SK-N-SH (cell line): ENCODE measurements around the gene KCNJ5. TPM values are rescaled to one million over a fixed set of nuclear protein-coding genes. Genes with fewer than 3 reads are reported as not detected.
A peak's percentile ranks its signal among the peaks of the same experiment; 100 is the strongest.

ENCODE experiments used
- CTCF ChIA-PET: fragments of 300-600, 350-600 bp; formaldehyde crosslinking; extraction: SDS; loops from one replicate; lab custom pipeline; 2021; lab: Yijun Ruan, JAX
- POLR2A ChIA-PET: fragments of 350-600 bp; sonication (Branson Sonifier 250); formaldehyde crosslinking; extraction: SDS; loops from one replicate; lab custom pipeline; 2020; ENCODE audit warnings: antibody characterized with exemption, inconsistent platforms; lab: Yijun Ruan, JAX
- DNase-seq: peaks from one replicate; pipeline ENCODE4 v3.0.0; 2012
- H2AFZ ChIP-seq: fragments of 200-600 bp; sonication (generic); 2 replicates; pipeline ENCODE4 v1.8.1; 2016; ENCODE audit warnings: antibody characterized with exemption, mild to moderate bottlenecking, low read depth
- H3F3A ChIP-seq: fragments of 200-600 bp; sonication (generic); replicated peaks from 2 replicates; pipeline ENCODE3; 2016; ENCODE audit warnings: antibody characterized with exemption, mild to moderate bottlenecking; ENCODE audit not compliant: insufficient read depth
- H3K27ac ChIP-seq, 2 experiments: fragments of 200-500 bp in 1 of 2; fragments of 200-600 bp in 1 of 2; sonication (Bioruptor generic) in 1 of 2; sonication (generic), shearing (Covaris generic) in 1 of 2; 2 replicates each; pipeline versions ENCODE4 v1.5.1 to v1.6.1; 2014 to 2016; ENCODE audit warnings: low read depth in 2 of 2, inconsistent platforms in 1 of 2, low read length in 1 of 2, mild to moderate bottlenecking in 1 of 2, mixed read lengths in 1 of 2
- H3K27me3 ChIP-seq: fragments of 200-600 bp; sonication (generic), shearing (Covaris generic); 2 replicates; pipeline ENCODE4 v1.6.1; 2016; ENCODE audit warnings: mixed run types; ENCODE audit not compliant: insufficient read depth
- H3K36me3 ChIP-seq, 2 experiments: fragments of 200-500 bp in 1 of 2; fragments of 200-600 bp in 1 of 2; sonication (Bioruptor generic) in 1 of 2; sonication (generic) in 1 of 2; replicated peaks in 1 of 2; 2 replicates each; pipeline versions ENCODE3 to v1.5.1; 2014 to 2016; ENCODE audit warnings: low read length in 1 of 2, mild to moderate bottlenecking in 1 of 2; ENCODE audit not compliant: insufficient read depth in 2 of 2, control insufficient read depth in 1 of 2
- H3K4me1 ChIP-seq, 2 experiments: fragments of 200-500 bp in 1 of 2; fragments of 200-600 bp in 1 of 2; sonication (Bioruptor generic) in 1 of 2; sonication (generic), shearing (Covaris generic) in 1 of 2; 2 replicates each; pipeline versions ENCODE4 v1.5.1 to v1.6.1; 2014 to 2016; ENCODE audit warnings: low read depth in 1 of 2, low read length in 1 of 2, mixed run types in 1 of 2; ENCODE audit not compliant: insufficient read depth in 2 of 2, control insufficient read depth in 1 of 2
- H3K4me2 ChIP-seq: fragments of 200-600 bp; sonication (generic), shearing (Covaris generic); 2 replicates; pipeline ENCODE4 v1.6.1; 2017; ENCODE audit warnings: mixed run types
- H3K4me3 ChIP-seq, 2 experiments: fragments of 200-500 bp in 1 of 2; fragments of 200-600 bp in 1 of 2; sonication (Bioruptor generic) in 1 of 2; sonication (generic), shearing (Covaris generic) in 1 of 2; 2 replicates each; pipeline versions ENCODE4 v1.5.1 to v1.8.1; 2014 to 2016; ENCODE audit warnings: low read depth in 2 of 2, inconsistent platforms in 1 of 2, low read length in 1 of 2, mild to moderate bottlenecking in 1 of 2, mixed read lengths in 1 of 2, moderate library complexity in 1 of 2
- H3K79me2 ChIP-seq: fragments of 200-600 bp; sonication (generic); 2 replicates; pipeline ENCODE4 v1.8.1; 2017; ENCODE audit warnings: mild to moderate bottlenecking; ENCODE audit not compliant: insufficient read depth
- H3K9ac ChIP-seq: fragments of 200-600 bp; sonication (generic); 2 replicates; pipeline ENCODE4 v1.6.1; 2017; ENCODE audit warnings: mixed run types
- H3K9me2 ChIP-seq: fragments of 200-600 bp; sonication (generic); 2 replicates; pipeline ENCODE4 v1.6.1; 2017; ENCODE audit warnings: mixed run types
- H3K9me3 ChIP-seq: fragments of 200-600 bp; sonication (generic); 2 replicates; pipeline ENCODE4 v1.6.1; 2017; ENCODE audit warnings: mixed run types, mild to moderate bottlenecking, moderate library complexity
- H4K20me1 ChIP-seq: fragments of 200-600 bp; sonication (generic); 2 replicates; pipeline ENCODE4 v1.6.1; 2017; ENCODE audit warnings: mild to moderate bottlenecking, mixed run types; ENCODE audit not compliant: insufficient read depth
- CHD2 ChIP-seq: fragments of 150-350 bp; IDR thresholded peaks from 2 replicates; pipeline ENCODE4 v1.6.1; 2018; ENCODE audit warnings: low read length; ENCODE audit not compliant: partially characterized antibody
- ELF1 ChIP-seq: IDR thresholded peaks from 2 replicates; pipeline ENCODE4 v1.4.0; 2012
- EP300 ChIP-seq, 2 experiments: IDR thresholded peaks; 2 replicates each; pipeline versions ENCODE4 v1.4.0 to v1.6.1; 2012; ENCODE audit warnings: borderline replicate concordance in 1 of 2, low read depth in 1 of 2, low read length in 1 of 2
- EZH2phosphoT487 ChIP-seq: fragments of 200-600 bp; sonication (generic); IDR thresholded peaks from 2 replicates; pipeline ENCODE4 v1.6.1; 2017; ENCODE audit warnings: low read depth, mixed run types, mild to moderate bottlenecking, antibody characterized with exemption, moderate library complexity, borderline replicate concordance
- FOSL2 ChIP-seq: IDR thresholded peaks from 2 replicates; pipeline ENCODE4 v1.4.0; 2012; ENCODE audit warnings: low read depth, mild to moderate bottlenecking, moderate library complexity, borderline replicate concordance
- GABPA ChIP-seq: IDR thresholded peaks from 2 replicates; pipeline ENCODE4 v1.4.0; 2012; ENCODE audit warnings: low read depth, mild to moderate bottlenecking
- GATA2 ChIP-seq: sonication (generic); formaldehyde crosslinking; IDR thresholded peaks from 2 replicates; pipeline ENCODE4 v1.5.0; 2020; ENCODE audit warnings: mild to moderate bottlenecking, missing genetic modification reagents
- MAX ChIP-seq: IDR thresholded peaks from 2 replicates; pipeline ENCODE4 v1.4.0; 2012; ENCODE audit warnings: low read depth
- MEF2A ChIP-seq: IDR thresholded peaks from 2 replicates; pipeline ENCODE4 v1.4.0; 2012; ENCODE audit warnings: low read depth, borderline replicate concordance
- MXI1 ChIP-seq: IDR thresholded peaks from 2 replicates; pipeline ENCODE4 v1.6.1; 2012; ENCODE audit warnings: mild to moderate bottlenecking, low read depth, low read length, improper control_type of control experiment
- POLR2AphosphoS5 ChIP-seq: IDR thresholded peaks from 2 replicates; pipeline ENCODE4 v1.6.1; 2012; ENCODE audit warnings: low read depth, low read length
- RCOR1 ChIP-seq: fragments of 150-350 bp; IDR thresholded peaks from 2 replicates; pipeline ENCODE4 v1.6.1; 2017; ENCODE audit warnings: antibody characterized with exemption, low read length
- RFX5 ChIP-seq: IDR thresholded peaks from 2 replicates; pipeline ENCODE4 v1.6.1; 2012; ENCODE audit warnings: mild to moderate bottlenecking, improper control_type of control experiment, low read length
- SIN3A ChIP-seq: IDR thresholded peaks from 2 replicates; pipeline ENCODE4 v1.6.1; 2012; ENCODE audit warnings: low read depth, mild to moderate bottlenecking, low read length, moderate library complexity, borderline replicate concordance
- TAF1 ChIP-seq: IDR thresholded peaks from 2 replicates; pipeline ENCODE4 v1.6.1; 2012; ENCODE audit warnings: low read depth, mild to moderate bottlenecking, low read length, moderate library complexity, borderline replicate concordance
- YY1 ChIP-seq: IDR thresholded peaks from 2 replicates; pipeline ENCODE4 v1.4.0; 2012; ENCODE audit warnings: low read depth, mild to moderate bottlenecking
- ZBTB33 ChIP-seq: IDR thresholded peaks from 2 replicates; pipeline ENCODE4 v1.4.0; 2012; ENCODE audit warnings: low read depth, borderline replicate concordance
- WGBS: methylation state at CpG from one replicate; pipeline ENCODE4 v1.1.6; 2017; ENCODE audit warnings: low lambda C conversion rate; 5-methylcytosine and 5-hydroxymethylcytosine counted together
- polyA plus RNA-seq, 3 experiments: library from polyadenylated mRNA; depleted of rRNA; stranded (reverse); fragments of >200 nt; gene quantifications; 2 replicates each; pipeline ENCODE4 v1.2.3, GENCODE V29; 2012
- TF ChIP-seq, protein P1 (sequence below): IDR thresholded peaks from 2 replicates; pipeline ENCODE4; 2012
- TF ChIP-seq, protein P2 (sequence below): IDR thresholded peaks from 2 replicates; pipeline ENCODE4 v1.6.1; 2012; ENCODE audit warnings: mild to moderate bottlenecking, low read depth, low read length, moderate library complexity

The KCNJ5 gene
- polyA plus RNA-seq, 1 of the 3 experiments (the other 2 are of a cell fraction) = 0.03 TPM

DNA sequence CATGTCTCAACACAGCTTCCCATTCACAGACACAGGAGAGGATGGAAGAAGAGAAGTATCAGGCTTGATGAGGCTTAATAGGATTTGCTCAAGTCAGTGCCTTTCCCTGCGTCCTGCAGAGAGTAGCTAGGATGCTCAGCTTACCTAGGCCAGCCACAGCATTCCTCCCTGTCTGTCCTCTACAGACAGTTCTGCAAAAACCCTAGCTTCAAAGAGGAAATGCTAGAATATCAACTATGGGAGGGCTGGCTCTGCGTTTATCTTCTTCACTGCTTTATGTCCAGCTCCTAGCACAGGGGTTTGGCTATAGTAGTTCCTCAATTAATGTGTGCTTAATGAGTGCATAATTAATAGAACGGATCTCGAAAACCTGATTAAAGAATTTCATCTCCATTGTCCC is 16.4 kb downstream of the KCNJ5 start:
- no peaks in the 10 kb centered on the region for H3K9me3 ChIP-seq
- no peaks in the 10 kb centered on the region for H4K20me1 ChIP-seq
- no peak overlapping the region for H3K9ac ChIP-seq
- H3K9me2 ChIP-seq = no peaks in the 10 kb centered on the region
- CTCF ChIA-PET = interaction anchor here (0.7 to 13.6 kb wide), 5 partner anchors 18 to 55 kb away, joined by 3 to 201 read pairs (median 3); partner anchors contain the start of gene KCNJ5
- no peak overlapping the region for H2AFZ ChIP-seq
- H3F3A ChIP-seq = peaks cover 5% of the 10 kb centered on the region
- TF ChIP-seq RFX5 (no peak), MAX (no peak), MEF2A (no peak), EP300 (IDR thresholded peaks at IDR 0.05; ENCODE audit: borderline replicate concordance in 1 of 2, low read depth in 1 of 2, low read length in 1 of 2) (no peak), MXI1 (no peak), GABPA (no peak), FOSL2 (no peak)
- TF ChIP-seq, protein P1, sequence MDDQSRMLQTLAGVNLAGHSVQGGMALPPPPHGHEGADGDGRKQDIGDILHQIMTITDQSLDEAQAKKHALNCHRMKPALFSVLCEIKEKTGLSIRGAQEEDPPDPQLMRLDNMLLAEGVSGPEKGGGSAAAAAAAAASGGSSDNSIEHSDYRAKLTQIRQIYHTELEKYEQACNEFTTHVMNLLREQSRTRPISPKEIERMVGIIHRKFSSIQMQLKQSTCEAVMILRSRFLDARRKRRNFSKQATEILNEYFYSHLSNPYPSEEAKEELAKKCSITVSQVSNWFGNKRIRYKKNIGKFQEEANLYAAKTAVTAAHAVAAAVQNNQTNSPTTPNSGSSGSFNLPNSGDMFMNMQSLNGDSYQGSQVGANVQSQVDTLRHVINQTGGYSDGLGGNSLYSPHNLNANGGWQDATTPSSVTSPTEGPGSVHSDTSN = no peak
- TF ChIP-seq, all 33 proteins: peak for 0
- Histone ChIP-seq H3K27me3 (no peaks in the 10 kb centered on the region), H3K27ac (no peak overlapping the region), H3K4me2 (no peak overlapping the region), H3K4me3 (no peak overlapping the region), H3K4me1 (peaks cover 16 to 26% of the 10 kb centered on the region in 2 experiments; a peak in 3 of 4 replicates), H3K36me3 (no peaks in the 10 kb centered on the region), H3K79me2 (no peaks in the 10 kb centered on the region)
- WGBS = 87% methylated on average over 4 of the region's 4 CpGs
- no peak for DNase-seq
- POLR2A ChIA-PET = no interaction called here

DNA sequence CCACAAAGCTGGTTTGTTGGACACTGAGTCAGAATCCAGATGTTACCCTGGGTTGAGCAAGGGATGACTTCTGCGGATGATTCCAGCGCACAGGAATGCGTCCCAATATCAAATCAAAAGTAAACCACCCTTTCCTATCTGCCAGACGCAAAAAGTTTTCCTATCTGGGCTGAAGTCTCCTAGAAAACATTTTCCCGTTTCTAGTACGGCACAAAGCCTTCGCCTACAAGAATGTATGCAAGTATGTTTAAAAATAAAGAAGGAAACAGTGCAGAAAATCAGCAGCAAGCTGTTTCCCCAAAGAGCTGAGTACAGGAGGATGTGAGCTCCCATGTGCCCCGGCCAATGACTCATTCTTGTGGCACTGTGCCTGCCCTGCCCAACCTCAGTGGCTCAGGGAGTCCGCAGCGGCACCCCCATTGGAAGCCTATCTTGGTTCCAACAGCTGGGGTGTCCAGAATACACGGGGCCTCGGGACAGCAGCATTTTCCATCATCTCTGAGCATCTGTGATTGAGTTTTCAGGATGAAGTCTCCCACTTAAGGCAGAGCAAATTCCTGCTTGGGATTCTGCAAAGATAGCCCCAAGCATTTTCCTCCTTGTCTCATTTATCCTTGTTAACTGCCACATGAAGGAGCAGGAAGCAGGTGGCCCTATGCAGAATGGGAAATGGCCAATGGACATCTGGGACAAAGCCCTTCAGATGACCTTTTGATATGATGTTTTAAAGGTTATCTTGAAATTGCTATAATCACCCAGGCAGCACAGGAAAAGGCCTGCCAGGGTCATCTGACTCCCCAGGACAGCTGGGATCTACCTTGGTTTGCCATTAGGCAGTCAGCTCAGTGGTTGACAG is 17.5 kb downstream of the KCNJ5 start:
- DNase-seq = peak; percentile 74
- Histone ChIP-seq H3F3A (no peaks in the 10 kb centered on the region), H4K20me1 (no peaks in the 10 kb centered on the region), H3K4me1 (peaks cover 7 to 26% of the 10 kb centered on the region in 2 experiments; a peak in 3 of 4 replicates), H3K36me3 (no peaks in the 10 kb centered on the region), H3K9me3 (no peaks in the 10 kb centered on the region), H3K4me3 (no peak overlapping the region), H3K4me2 (peak overlapping the region; percentile 24), H3K79me2 (no peaks in the 10 kb centered on the region), H3K27me3 (no peaks in the 10 kb centered on the region), H2AFZ (no peak overlapping the region; the same call in 1 of the 2 replicates), H3K27ac (no peak overlapping the region; a peak in 1 of 4 replicates), H3K9me2 (no peaks in the 10 kb centered on the region), H3K9ac (no peak overlapping the region)
- CTCF ChIA-PET = interaction anchor here (1.0 to 13.6 kb wide), 5 partner anchors 11 to 48 kb away, joined by 3 to 201 read pairs (median 4); partner anchors contain the start of gene KCNJ5
- POLR2A ChIA-PET = no interaction called here
- WGBS = 45% methylated on average over 10 of the region's 12 CpGs
- TF ChIP-seq TAF1 (no peak), MAX (no peak), ZBTB33 (no peak), POLR2AphosphoS5 (no peak), SIN3A (no peak), ELF1 (no peak), RCOR1 (peak; percentile 93), CHD2 (peak; percentile 32), GATA2 (CRISPR knock-in tag) (peak; percentile 96), EP300 (IDR thresholded peaks at IDR 0.05; ENCODE audit: borderline replicate concordance in 1 of 2, low read depth in 1 of 2, low read length in 1 of 2) (peak in 1 of 2 experiments; percentile 82; a peak in 1 of 4 replicates), YY1 (no peak), EZH2phosphoT487 (no peak)
- TF ChIP-seq, protein P2, sequence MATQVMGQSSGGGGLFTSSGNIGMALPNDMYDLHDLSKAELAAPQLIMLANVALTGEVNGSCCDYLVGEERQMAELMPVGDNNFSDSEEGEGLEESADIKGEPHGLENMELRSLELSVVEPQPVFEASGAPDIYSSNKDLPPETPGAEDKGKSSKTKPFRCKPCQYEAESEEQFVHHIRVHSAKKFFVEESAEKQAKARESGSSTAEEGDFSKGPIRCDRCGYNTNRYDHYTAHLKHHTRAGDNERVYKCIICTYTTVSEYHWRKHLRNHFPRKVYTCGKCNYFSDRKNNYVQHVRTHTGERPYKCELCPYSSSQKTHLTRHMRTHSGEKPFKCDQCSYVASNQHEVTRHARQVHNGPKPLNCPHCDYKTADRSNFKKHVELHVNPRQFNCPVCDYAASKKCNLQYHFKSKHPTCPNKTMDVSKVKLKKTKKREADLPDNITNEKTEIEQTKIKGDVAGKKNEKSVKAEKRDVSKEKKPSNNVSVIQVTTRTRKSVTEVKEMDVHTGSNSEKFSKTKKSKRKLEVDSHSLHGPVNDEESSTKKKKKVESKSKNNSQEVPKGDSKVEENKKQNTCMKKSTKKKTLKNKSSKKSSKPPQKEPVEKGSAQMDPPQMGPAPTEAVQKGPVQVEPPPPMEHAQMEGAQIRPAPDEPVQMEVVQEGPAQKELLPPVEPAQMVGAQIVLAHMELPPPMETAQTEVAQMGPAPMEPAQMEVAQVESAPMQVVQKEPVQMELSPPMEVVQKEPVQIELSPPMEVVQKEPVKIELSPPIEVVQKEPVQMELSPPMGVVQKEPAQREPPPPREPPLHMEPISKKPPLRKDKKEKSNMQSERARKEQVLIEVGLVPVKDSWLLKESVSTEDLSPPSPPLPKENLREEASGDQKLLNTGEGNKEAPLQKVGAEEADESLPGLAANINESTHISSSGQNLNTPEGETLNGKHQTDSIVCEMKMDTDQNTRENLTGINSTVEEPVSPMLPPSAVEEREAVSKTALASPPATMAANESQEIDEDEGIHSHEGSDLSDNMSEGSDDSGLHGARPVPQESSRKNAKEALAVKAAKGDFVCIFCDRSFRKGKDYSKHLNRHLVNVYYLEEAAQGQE = no peak
